Pulmonary artery endothelial cell (primary cell): ENCODE measurements around the gene CMKLR1. TPM values are rescaled to one million over a fixed set of nuclear protein-coding genes. Genes with fewer than 3 reads are reported as not detected.
A peak's percentile ranks its signal among the peaks of the same experiment; 100 is the strongest.

Experiments
- DNase-seq: peaks from one replicate; pipeline ENCODE4 v3.0.0-alpha.2; 2011; ENCODE audit warnings: low read depth, low spot score
- total RNA-seq: library from RNA; depleted of rRNA; stranded (reverse); fragments of >200 nt; gene quantifications from 2 replicates; pipeline ENCODE4 v1.2.3, GENCODE V29; 2014

Gene CMKLR1
- total RNA-seq, 1 donor from 2014 or later = 0.13 TPM

- no peak for DNase-seq
These were observed 39.0 kb downstream of the CMKLR1 start for GRCh38 chr12:108299980-108300696.

GRCh38 chr12:108299516-108299915, 39.6 kb downstream of the CMKLR1 start:
- DNase-seq = no peak

GRCh38 chr12:108298761-108299275, 40.3 kb downstream of the CMKLR1 start:
- no peak for DNase-seq

GRCh38 chr12:108297895-108298760, 41.0 kb downstream of the CMKLR1 start:
- no peak for DNase-seq

GRCh38 chr12:108297424-108297823, 41.7 kb downstream of the CMKLR1 start:
- no peak for DNase-seq

- DNase-seq = no peak
These were observed 42.2 kb downstream of the CMKLR1 start for GRCh38 chr12:108296945-108297344.

- no peak for DNase-seq
These were observed 43.5 kb downstream of the CMKLR1 start for GRCh38 chr12:108295641-108296040.

- no peak for DNase-seq
These were observed 49.6 kb downstream of the CMKLR1 start for GRCh38 chr12:108289350-108290161.

- DNase-seq = no peak
These were observed 51.9 kb downstream of the CMKLR1 start for GRCh38 chr12:108287227-108287626.

GRCh38 chr12:108285016-108285415, 54.1 kb downstream of the CMKLR1 start:
- no peak for DNase-seq

- no peak for DNase-seq
These were observed 54.9 kb downstream of the CMKLR1 start for GRCh38 chr12:108284163-108284562.

- peak; percentile 10 for DNase-seq
These were observed 56.4 kb downstream of the CMKLR1 start for GRCh38 chr12:108282676-108283075.

GRCh38 chr12:108282160-108282559, 57.0 kb downstream of the CMKLR1 start:
- DNase-seq = no peak

- no peak for DNase-seq
These were observed 61.5 kb downstream of the CMKLR1 start for GRCh38 chr12:108277613-108278012.

- DNase-seq = no peak
These were observed 65.9 kb downstream of the CMKLR1 start for GRCh38 chr12:108273217-108273616.

GRCh38 chr12:108271951-108272872, 66.9 kb downstream of the CMKLR1 start:
- DNase-seq = no peak

- DNase-seq = no peak
These were observed 68.3 kb downstream of the CMKLR1 start for GRCh38 chr12:108270849-108271143.

- no peak for DNase-seq
These were observed 68.9 kb downstream of the CMKLR1 start for GRCh38 chr12:108270035-108270848.

GRCh38 chr12:108269224-108269623, 69.9 kb downstream of the CMKLR1 start:
- no peak for DNase-seq

- no peak for DNase-seq
These were observed 70.7 kb downstream of the CMKLR1 start for GRCh38 chr12:108268397-108268796.
